CD4-positive, alpha-beta T cell (primary cell): ENCODE data around the gene LRG1. TPM values are rescaled to one million over a fixed set of nuclear protein-coding genes. Genes with fewer than 3 reads are reported as not detected.
A peak's percentile ranks its signal among the peaks of the same experiment; 100 is the strongest.
"Not testable (repeated sequence)": the region's sequence is repeated elsewhere in the genome, so short reads cannot be mapped to it uniquely, and the experiment has no call there.

Experiments
- ATAC-seq: fragments of 200-7000 bp; cut with Tn5 transposase; one replicate; pipeline ENCODE4 v1.10.0; 2022; ENCODE audit warnings: mild to moderate bottlenecking; ENCODE audit not compliant: poor library complexity
- CTCF ChIA-PET: fragments of 350-600 bp; sonication (Branson Sonifier 250); formaldehyde crosslinking; loops from one replicate; lab custom pipeline; 2021; ENCODE audit warnings: antibody characterized with exemption, inconsistent platforms; lab: Charles Lee
- POLR2A ChIA-PET: fragments of 350-600 bp; sonication (Branson Sonifier 250); formaldehyde crosslinking; loops from one replicate; lab custom pipeline; 2021; ENCODE audit warnings: antibody characterized with exemption, inconsistent platforms; lab: Charles Lee
- DNase-seq, 14 experiments: peaks; one replicate each; pipeline ENCODE4 v3.0.0-alpha.2; 2013 to 2020; ENCODE audit warnings: mixed read lengths in 2 of 14
- H3K27ac ChIP-seq, 2 donors: one replicate each; pipeline versions ENCODE4 v1.5.1 to v1.7.0; 2013; ENCODE audit warnings: low read length in 2 of 2, low read depth in 1 of 2, mild to moderate bottlenecking in 1 of 2
- H3K27me3 ChIP-seq, 2 experiments: 1 replicate in 1 of 2; 2 replicates in 1 of 2; pipeline versions ENCODE4 v1.6.1 to v1.7.0; 2013; ENCODE audit warnings: low read length in 2 of 2, control low read depth in 1 of 2, mild to moderate bottlenecking in 1 of 2, moderate library complexity in 1 of 2; ENCODE audit not compliant: insufficient read depth in 2 of 2, control insufficient read depth in 1 of 2
- H3K36me3 ChIP-seq: one replicate; pipeline ENCODE4 v1.6.1; 2013; ENCODE audit warnings: low read length, control low read depth; ENCODE audit not compliant: insufficient read depth
- H3K4me1 ChIP-seq: one replicate; pipeline ENCODE4 v1.6.1; 2013; ENCODE audit warnings: low read length, control low read depth; ENCODE audit not compliant: insufficient read depth
- H3K4me3 ChIP-seq: one replicate; pipeline ENCODE4 v1.5.1; 2013; ENCODE audit warnings: mild to moderate bottlenecking, low read length, moderate library complexity
- H3K9me3 ChIP-seq, 2 experiments: 1 replicate in 1 of 2; 2 replicates in 1 of 2; pipeline versions ENCODE4 v1.6.1 to v1.7.0; 2013; ENCODE audit warnings: low read length in 2 of 2, mild to moderate bottlenecking in 2 of 2, control low read depth in 1 of 2, moderate library complexity in 1 of 2; ENCODE audit not compliant: control insufficient read depth in 1 of 2, insufficient read depth in 1 of 2
- H3K27ac Mint-ChIP-seq: one replicate; pipeline ENCODE4 v1.8.0; 2020; ENCODE audit warnings: mixed read lengths
- H3K27me3 Mint-ChIP-seq: one replicate; pipeline ENCODE4 v1.8.0; 2021; ENCODE audit warnings: mixed read lengths
- H3K36me3 Mint-ChIP-seq: one replicate; pipeline ENCODE4 v1.8.0; 2021; ENCODE audit warnings: low read depth, mixed read lengths
- H3K4me1 Mint-ChIP-seq: one replicate; pipeline ENCODE4 v1.8.0; 2021; ENCODE audit warnings: low read depth, mixed read lengths
- H3K4me3 Mint-ChIP-seq: one replicate; pipeline ENCODE4 v1.8.0; 2020; ENCODE audit warnings: mild to moderate bottlenecking, mixed read lengths
- H3K9me3 Mint-ChIP-seq: one replicate; pipeline ENCODE4 v1.8.0; 2020; ENCODE audit warnings: mixed read lengths
- CTCF ChIP-seq: fragments of 200-600 bp; IDR thresholded peaks from one replicate; pipeline ENCODE4 v1.8.0; 2022; ENCODE audit warnings: antibody characterized with exemption, mild to moderate bottlenecking
- intact Hi-C, 2 experiments: fragments of 100-400 bp; cut with DNase I in 1 of 2; cut with micrococcal nuclease in 1 of 2; formaldehyde crosslinking; loops; one replicate each; pipeline versions ENCODE4 v1.15.1 to v1.9.0; 2023 to 2025; cut with DNase I, micrococcal nuclease
- total RNA-seq, 174 experiments: library from RNA in 2 of 174; stranded (reverse) in 2 of 174; gene quantifications; one replicate each; pipeline ENCODE4 v1.2.3 and lab custom pipeline; 2021 to 2026

LRG1 gene
- total RNA-seq, 2 experiments from 2014 or later = not detected

- ChIA-PET CTCF (interaction anchor here (4.8 kb wide), 1 partner anchor 67 kb away, joined by 14 read pairs; no protein-coding TSS in a partner anchor), POLR2A (no interaction called here)
- Histone ChIP-seq H3K9me3 (no peaks in the 10 kb centered on the region), H3K27me3 (no peaks in the 10 kb centered on the region), H3K4me1 (no peaks in the 10 kb centered on the region), H3K27ac (no peak overlapping the region), H3K36me3 (no peaks in the 10 kb centered on the region), H3K4me3 (no peak overlapping the region)
- ATAC-seq = no peak
- Mint-ChIP-seq H3K27ac (no peak overlapping the region), H3K36me3 (no peaks in the 10 kb centered on the region), H3K4me1 (no peaks in the 10 kb centered on the region), H3K27me3 (peaks cover 9% of the 10 kb centered on the region), H3K4me3 (no peak overlapping the region), H3K9me3 (no peaks in the 10 kb centered on the region)
- peak in 1 of 14 experiments; percentile 43 for DNase-seq
- TF ChIP-seq CTCF = no peak
- intact Hi-C loops = no loop called here
These were observed 29.1 kb upstream of the LRG1 start for GRCh38 chr19:4568886-4569285.

GRCh38 chr19:4567584-4568071, 27.8 kb upstream of the LRG1 start:
- ATAC-seq = peak; percentile 85
- peak; percentile 42 to 75 (median 52) for DNase-seq
- Histone ChIP-seq H3K27me3 (no peaks in the 10 kb centered on the region), H3K27ac (no peak overlapping the region), H3K36me3 (no peaks in the 10 kb centered on the region), H3K4me1 (no peaks in the 10 kb centered on the region), H3K4me3 (no peak overlapping the region), H3K9me3 (no peaks in the 10 kb centered on the region)
- no peak overlapping the region for H3K27ac Mint-ChIP-seq
- H3K27me3 Mint-ChIP-seq = peaks cover 9% of the 10 kb centered on the region
- no peak overlapping the region for H3K4me3 Mint-ChIP-seq
- intact Hi-C loops = loop anchor here (2.0 kb wide), 1 partner anchor 69 kb away; no protein-coding TSS in a partner anchor
- H3K4me1 Mint-ChIP-seq = no peaks in the 10 kb centered on the region
- no peaks in the 10 kb centered on the region for H3K36me3 Mint-ChIP-seq
- H3K9me3 Mint-ChIP-seq = no peaks in the 10 kb centered on the region
- ChIA-PET CTCF (interaction anchor here (0.8 to 4.8 kb wide), 3 partner anchors 9 to 69 kb away, joined by 3 to 14 read pairs (median 4); no protein-coding TSS in a partner anchor), POLR2A (interaction anchor here (1.7 kb wide), 1 partner anchor 69 kb away, joined by 4 read pairs; no protein-coding TSS in a partner anchor)
- peak; percentile 45 for TF ChIP-seq CTCF

DNA sequence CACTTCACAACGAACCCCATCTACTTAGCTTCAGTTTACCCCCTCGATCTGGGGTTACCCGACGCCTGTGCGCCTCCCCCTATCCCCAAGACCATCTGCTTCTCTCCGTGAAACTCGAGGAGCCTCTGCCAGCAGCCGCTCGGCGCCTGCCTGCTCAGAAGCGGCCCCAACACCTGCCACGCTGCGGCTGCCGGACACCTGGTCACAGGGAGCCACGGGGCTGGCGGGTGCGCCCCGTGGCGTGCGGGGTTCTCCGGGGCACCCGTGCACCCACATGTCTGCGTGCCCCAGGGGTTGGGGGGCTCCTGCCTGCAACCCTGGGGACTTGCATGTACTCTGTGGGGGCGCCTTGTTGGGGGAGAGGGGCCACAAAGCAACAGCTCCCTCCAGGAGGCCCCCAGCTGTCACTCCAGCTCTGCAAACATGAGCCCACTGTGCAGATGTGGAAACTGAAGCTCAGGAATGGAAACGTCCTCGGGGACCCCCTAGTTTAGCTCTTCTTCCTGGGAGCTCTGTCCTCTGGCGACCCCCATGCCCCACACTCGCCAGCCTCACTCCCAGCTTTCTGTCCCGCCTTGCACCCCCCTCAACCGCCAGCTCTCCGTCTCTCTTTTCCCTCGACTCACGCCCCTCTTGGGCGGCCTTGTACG, 26.7 kb upstream of the LRG1 start:
- Mint-ChIP-seq H3K27me3 (peaks cover 9% of the 10 kb centered on the region), H3K36me3 (no peaks in the 10 kb centered on the region), H3K27ac (no peak overlapping the region), H3K9me3 (no peaks in the 10 kb centered on the region), H3K4me1 (no peaks in the 10 kb centered on the region), H3K4me3 (no peak overlapping the region)
- ATAC-seq (no peak), DNase-seq (no peak)
- intact Hi-C loops = loop anchor here (2.0 kb wide), 1 partner anchor 70 kb away; no protein-coding TSS in a partner anchor
- Histone ChIP-seq H3K9me3 (no peaks in the 10 kb centered on the region), H3K4me1 (no peaks in the 10 kb centered on the region), H3K27me3 (no peaks in the 10 kb centered on the region), H3K4me3 (no peak overlapping the region), H3K27ac (no peak overlapping the region), H3K36me3 (no peaks in the 10 kb centered on the region)
- ChIA-PET CTCF (interaction anchor here (1.5 to 4.8 kb wide), 2 partner anchors 11 to 70 kb away, joined by 3 to 14 read pairs; no protein-coding TSS in a partner anchor), POLR2A (interaction anchor here (1.7 kb wide), 1 partner anchor 70 kb away, joined by 4 read pairs; no protein-coding TSS in a partner anchor)
- TF ChIP-seq CTCF = no peak

- POLR2A ChIA-PET, ATAC-seq, H3K9me3 ChIP-seq, H3K27ac ChIP-seq, intact Hi-C loops, H3K36me3 ChIP-seq, H3K36me3 Mint-ChIP-seq, H3K27ac Mint-ChIP-seq, H3K4me1 Mint-ChIP-seq, H3K9me3 Mint-ChIP-seq, H3K27me3 Mint-ChIP-seq, H3K27me3 ChIP-seq, H3K4me3 Mint-ChIP-seq, H3K4me3 ChIP-seq, H3K4me1 ChIP-seq: not testable (repeated sequence)
- peak in 2 of 14 experiments; percentile 57 to 72 for DNase-seq
- CTCF ChIA-PET = interaction anchor here (0.7 kb wide), 1 partner anchor 58 kb away, joined by 3 read pairs; no protein-coding TSS in a partner anchor
These were observed 23.7 kb upstream of the LRG1 start for GRCh38 chr19:4563562-4563961.

DNA sequence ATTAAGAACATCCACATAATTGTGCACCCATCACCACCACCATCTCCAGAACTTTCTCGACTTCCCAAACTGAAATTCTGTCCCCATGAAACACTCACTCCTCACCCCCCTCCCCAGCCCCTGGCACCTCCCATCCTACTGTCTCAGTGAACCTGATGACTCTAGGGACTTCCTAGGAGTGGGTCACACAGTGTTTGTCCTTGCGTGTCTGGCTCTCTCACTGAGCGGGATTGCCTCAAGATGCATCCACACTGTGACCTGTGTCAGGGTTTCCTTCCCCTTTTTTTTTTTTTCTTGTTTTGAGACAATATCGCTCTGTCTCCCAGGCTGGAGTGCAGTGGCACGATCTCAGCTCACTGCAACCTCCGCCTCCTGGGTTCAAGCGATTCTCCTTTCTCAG, 22.2 kb upstream of the LRG1 start:
- H3K27ac Mint-ChIP-seq, CTCF ChIA-PET, POLR2A ChIA-PET: not testable (repeated sequence)

More for the DNA sequence above, 22.2 kb upstream of the LRG1 start:
- ATAC-seq, H3K9me3 Mint-ChIP-seq, H3K9me3 ChIP-seq, H3K27me3 ChIP-seq, intact Hi-C loops, H3K36me3 ChIP-seq, H3K27me3 Mint-ChIP-seq, H3K36me3 Mint-ChIP-seq, H3K27ac ChIP-seq, H3K4me1 Mint-ChIP-seq, H3K4me3 Mint-ChIP-seq, H3K4me1 ChIP-seq, H3K4me3 ChIP-seq: not testable (repeated sequence)
- peak in 2 of 14 experiments; percentile 54 to 71 for DNase-seq
